Hepatocyte (in vitro differentiated cells): ENCODE measurements around the gene OR6K3. TPM values are rescaled to one million over a fixed set of nuclear protein-coding genes. Genes with fewer than 3 reads are reported as not detected.

Experiments
- DNase-seq: peaks from one replicate; pipeline ENCODE4 v3.0.0-alpha.2; 2016; ENCODE audit warnings: low spot score
- H2AFZ ChIP-seq: fragments of 200-600 bp; sonication (generic); 2 replicates; pipeline ENCODE4 v1.6.0; 2016; ENCODE audit warnings: antibody characterized with exemption, mild to moderate bottlenecking
- H3K27ac ChIP-seq: fragments of 200-600 bp; sonication (generic); 2 replicates; pipeline ENCODE4 v1.5.1; 2016; ENCODE audit warnings: mild to moderate bottlenecking
- H3K27me3 ChIP-seq: fragments of 200-600 bp; sonication (generic); 2 replicates; pipeline ENCODE4 v1.6.1; 2016
- H3K36me3 ChIP-seq: fragments of 200-600 bp; sonication (generic); replicated peaks from 2 replicates; pipeline ENCODE4 v1.5.1; 2016; ENCODE audit warnings: low read depth; ENCODE audit not compliant: insufficient read depth
- H3K4me1 ChIP-seq: fragments of 200-600 bp; sonication (generic); 2 replicates; pipeline ENCODE4 v1.5.1; 2016; ENCODE audit warnings: mild to moderate bottlenecking, moderate library complexity; ENCODE audit not compliant: insufficient read depth
- H3K4me2 ChIP-seq: fragments of 200-600 bp; sonication (generic); 2 replicates; pipeline ENCODE4 v1.6.0; 2016
- H3K4me3 ChIP-seq: fragments of 200-600 bp; sonication (generic); 2 replicates; pipeline ENCODE4 v1.5.1; 2016; ENCODE audit warnings: mild to moderate bottlenecking
- H3K79me2 ChIP-seq: fragments of 200-600 bp; sonication (generic); 2 replicates; pipeline ENCODE4 v1.6.0; 2017; ENCODE audit warnings: mild to moderate bottlenecking
- H3K9me2 ChIP-seq: fragments of 200-600 bp; sonication (generic); replicated peaks from 2 replicates; pipeline ENCODE4 v1.6.0; 2017; ENCODE audit warnings: mild to moderate bottlenecking; ENCODE audit not compliant: insufficient read depth
- H3K9me3 ChIP-seq: fragments of 200-600 bp; sonication (generic); 2 replicates; pipeline ENCODE4 v1.5.1; 2016; ENCODE audit warnings: low read depth, mild to moderate bottlenecking
- H4K20me1 ChIP-seq: fragments of 200-600 bp; sonication (generic); 2 replicates; pipeline ENCODE4 v1.6.0; 2016; ENCODE audit warnings: mild to moderate bottlenecking; ENCODE audit not compliant: insufficient read depth, poor library complexity, severe bottlenecking
- CTCF ChIP-seq: fragments of 200-600 bp; sonication (generic); IDR thresholded peaks from 2 replicates; pipeline ENCODE4 v1.5.1; 2016; ENCODE audit warnings: antibody characterized with exemption, mild to moderate bottlenecking; ENCODE audit not compliant: poor library complexity
- EZH2 ChIP-seq: fragments of 200-600 bp; sonication (generic); IDR thresholded peaks from 2 replicates; pipeline ENCODE4 v1.6.1; 2016; ENCODE audit warnings: antibody characterized with exemption, mild to moderate bottlenecking, borderline replicate concordance
- EZH2phosphoT487 ChIP-seq: fragments of 200-600 bp; sonication (generic); IDR thresholded peaks from one replicate; pipeline ENCODE4 v1.6.1; 2018; ENCODE audit warnings: antibody characterized with exemption, mild to moderate bottlenecking, low read depth, moderate library complexity; ENCODE audit not compliant: unreplicated experiment, severe bottlenecking
- WGBS: methylation state at CpG from one replicate; pipeline ENCODE4 v1.1.6; 2016; ENCODE audit warnings: low lambda C conversion rate; ENCODE audit errors: missing lambda C conversion rate; 5-methylcytosine and 5-hydroxymethylcytosine counted together
- polyA plus RNA-seq: library from polyadenylated mRNA; unstranded; fragments of >200 nt; fragmentation: Nextera tagmentation; extraction: Ambion mirVana; gene quantifications from 2 replicates; pipeline ENCODE4 v1.2.1, GENCODE V29; 2016
- total RNA-seq: library from RNA; depleted of rRNA; stranded (reverse); fragments of >200 nt; gene quantifications from 2 replicates; pipeline ENCODE4 v1.2.3, GENCODE V29; 2014

Gene OR6K3
- total and polyA plus RNA-seq, 2 experiments from 2014 or later: not detected

- H3K4me2 ChIP-seq: no peak overlapping the region
- TF ChIP-seq EZH2 (no peak), EZH2phosphoT487 (no peak), CTCF (no peak)
- no peaks in the 10 kb centered on the region for H4K20me1 ChIP-seq
- H3K4me3 ChIP-seq: no peak overlapping the region
- H3K9me3 ChIP-seq: no peaks in the 10 kb centered on the region
- H3K9me2 ChIP-seq: no peaks in the 10 kb centered on the region
- H3K27ac ChIP-seq: no peak overlapping the region
- no peaks in the 10 kb centered on the region for H3K36me3 ChIP-seq
- no peaks in the 10 kb centered on the region for H3K27me3 ChIP-seq
- no peaks in the 10 kb centered on the region for H3K79me2 ChIP-seq
- 56% methylated on average over 3 of the region's 3 CpGs for WGBS
- no peak overlapping the region for H2AFZ ChIP-seq
- no peaks in the 10 kb centered on the region for H3K4me1 ChIP-seq
- DNase-seq: no peak
Observed at GRCh38 chr1:158728510-158729225, 8.1 kb upstream of the OR6K3 start.

GRCh38 chr1:158724442-158724841, 3.9 kb upstream of the OR6K3 start:
- 97% methylated on average over 5 of the region's 5 CpGs for WGBS
- no peaks in the 10 kb centered on the region for H3K4me1 ChIP-seq
- no peak for DNase-seq
- H3K79me2 ChIP-seq: no peaks in the 10 kb centered on the region
- H3K27ac ChIP-seq: no peak overlapping the region
- TF ChIP-seq CTCF (no peak), EZH2phosphoT487 (no peak), EZH2 (no peak)
- H3K9me3 ChIP-seq: no peaks in the 10 kb centered on the region
- no peak overlapping the region for H2AFZ ChIP-seq
- H3K9me2 ChIP-seq: no peaks in the 10 kb centered on the region
- no peak overlapping the region for H3K4me3 ChIP-seq
- no peaks in the 10 kb centered on the region for H3K27me3 ChIP-seq
- no peak overlapping the region for H3K4me2 ChIP-seq
- H4K20me1 ChIP-seq: no peaks in the 10 kb centered on the region
- no peaks in the 10 kb centered on the region for H3K36me3 ChIP-seq

- 84% methylated on average over 3 of the region's 3 CpGs for WGBS
- Histone ChIP-seq H3K9me2 (no peaks in the 10 kb centered on the region), H3K4me1 (no peaks in the 10 kb centered on the region), H3K27ac (no peak overlapping the region), H3K79me2 (no peaks in the 10 kb centered on the region), H3K36me3 (no peaks in the 10 kb centered on the region), H3K4me2 (no peak overlapping the region), H2AFZ (no peak overlapping the region), H3K4me3 (no peak overlapping the region), H3K27me3 (no peaks in the 10 kb centered on the region), H3K9me3 (no peaks in the 10 kb centered on the region), H4K20me1 (no peaks in the 10 kb centered on the region)
- DNase-seq: no peak
- TF ChIP-seq EZH2: no peak
- TF ChIP-seq CTCF: no peak
- no peak for TF ChIP-seq EZH2phosphoT487
Observed at GRCh38 chr1:158719664-158720063, 856 bp downstream of the OR6K3 start.
